HCT116 (cell line): ENCODE results near the gene SLC25A22.

Experiments used
- CTCF ChIP-seq, 3 experiments: fragments of 200-600 bp in 1 of 3; sonication (generic) in 1 of 3; IDR thresholded peaks in 2 of 3; conservative IDR thresholded peaks in 1 of 3; 2 replicates each; pipeline ENCODE4 v1.5.1; 2012 to 2017; ENCODE audit warnings: low read depth in 2 of 3, low read length in 2 of 3, antibody characterized with exemption in 1 of 3, borderline replicate concordance in 1 of 3, control low read depth in 1 of 3, mild to moderate bottlenecking in 1 of 3, mixed read lengths in 1 of 3, mixed run types in 1 of 3, moderate library complexity in 1 of 3; ENCODE audit not compliant: insufficient read depth in 1 of 3
- JUND ChIP-seq: IDR thresholded peaks from 2 replicates; pipeline ENCODE4 v1.6.1; 2012
- POLR2AphosphoS5 ChIP-seq: IDR thresholded peaks from 2 replicates; pipeline ENCODE4 v1.6.1; 2011; ENCODE audit warnings: mild to moderate bottlenecking, low read depth, low read length, moderate library complexity
- REST ChIP-seq: IDR thresholded peaks from 2 replicates; pipeline ENCODE4 v1.6.1; 2012; ENCODE audit warnings: low read depth

DNA sequence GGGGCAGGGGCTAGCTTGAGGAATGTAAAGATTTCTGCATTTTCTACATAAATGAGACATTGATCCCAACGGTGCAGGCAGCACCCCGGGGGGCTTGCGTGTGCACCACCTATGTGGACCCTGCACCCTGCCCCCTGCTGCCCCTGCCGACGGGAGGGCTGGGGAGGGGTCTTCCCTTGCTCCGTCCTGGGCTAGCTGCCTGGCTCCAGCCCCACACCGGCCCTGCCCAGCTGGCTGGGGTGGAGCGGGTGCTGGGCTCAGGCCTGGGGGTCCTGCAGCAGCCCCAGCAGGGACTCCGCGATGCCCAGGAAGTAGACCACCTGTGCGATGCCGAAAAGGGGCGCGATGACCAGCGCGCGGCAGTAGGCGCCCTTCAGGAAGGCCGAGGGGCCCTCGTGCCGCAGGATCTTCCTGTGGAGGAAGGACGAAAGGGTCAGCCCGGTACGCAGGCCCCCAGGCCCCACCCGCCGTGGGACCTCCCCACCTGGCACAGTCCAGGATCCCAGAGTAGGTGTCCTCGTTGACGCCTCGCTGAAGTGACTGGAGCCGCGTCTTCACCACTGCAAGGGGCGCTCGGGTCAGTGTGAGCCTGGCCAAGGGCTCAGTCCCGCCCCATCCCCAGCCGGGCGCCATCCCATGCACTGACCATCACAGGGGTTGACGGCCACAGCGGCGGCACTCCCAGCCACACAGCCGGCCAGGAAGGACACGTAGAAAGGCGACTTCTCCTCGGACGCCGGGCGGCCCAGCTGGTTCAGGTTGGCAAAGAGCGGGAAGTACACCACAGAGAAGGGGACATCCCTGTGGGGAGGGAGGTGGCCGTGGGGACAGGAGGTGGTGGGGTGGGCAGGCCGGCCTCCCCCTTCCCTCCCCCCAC is 6.2 kb downstream of the SLC25A22 start:
- TF ChIP-seq CTCF (IDR thresholded peaks at IDR 0.05 in 2 of 3, conservative IDR thresholded peaks at IDR 0.05 in 1 of 3; ENCODE audit: borderline replicate concordance in 1 of 3, insufficient read depth in 1 of 3, low read depth in 2 of 3, low read length in 2 of 3) = no peak
- TF ChIP-seq POLR2AphosphoS5 = no peak
- TF ChIP-seq JUND = no peak
- no peak for TF ChIP-seq REST
